SK-N-SH (cell line): Measurements from ENCODE around the gene SLC26A1.

Experiments
- FOXM1 ChIP-seq: IDR thresholded peaks from 2 replicates; pipeline ENCODE4 v1.4.0; 2012; ENCODE audit warnings: low read depth, mild to moderate bottlenecking
- POLR2AphosphoS5 ChIP-seq: IDR thresholded peaks from 2 replicates; pipeline ENCODE4 v1.6.1; 2012; ENCODE audit warnings: low read depth, low read length
- RCOR1 ChIP-seq: fragments of 150-350 bp; IDR thresholded peaks from 2 replicates; pipeline ENCODE4 v1.6.1; 2017; ENCODE audit warnings: antibody characterized with exemption, low read length
- SMC3 ChIP-seq: IDR thresholded peaks from 2 replicates; pipeline ENCODE4 v1.6.1; 2012; ENCODE audit warnings: low read depth, low read length, improper control_type of control experiment
- TF ChIP-seq, protein P1 (sequence below): fragments of 200-600 bp; sonication (generic); IDR thresholded peaks from 2 replicates; pipeline ENCODE4 v1.6.1; 2017; ENCODE audit warnings: antibody characterized with exemption, mild to moderate bottlenecking, moderate library complexity
- TF ChIP-seq, protein P2 (sequence below): IDR thresholded peaks from 2 replicates; pipeline ENCODE4 v1.4.0; 2012; ENCODE audit warnings: low read depth

DNA sequence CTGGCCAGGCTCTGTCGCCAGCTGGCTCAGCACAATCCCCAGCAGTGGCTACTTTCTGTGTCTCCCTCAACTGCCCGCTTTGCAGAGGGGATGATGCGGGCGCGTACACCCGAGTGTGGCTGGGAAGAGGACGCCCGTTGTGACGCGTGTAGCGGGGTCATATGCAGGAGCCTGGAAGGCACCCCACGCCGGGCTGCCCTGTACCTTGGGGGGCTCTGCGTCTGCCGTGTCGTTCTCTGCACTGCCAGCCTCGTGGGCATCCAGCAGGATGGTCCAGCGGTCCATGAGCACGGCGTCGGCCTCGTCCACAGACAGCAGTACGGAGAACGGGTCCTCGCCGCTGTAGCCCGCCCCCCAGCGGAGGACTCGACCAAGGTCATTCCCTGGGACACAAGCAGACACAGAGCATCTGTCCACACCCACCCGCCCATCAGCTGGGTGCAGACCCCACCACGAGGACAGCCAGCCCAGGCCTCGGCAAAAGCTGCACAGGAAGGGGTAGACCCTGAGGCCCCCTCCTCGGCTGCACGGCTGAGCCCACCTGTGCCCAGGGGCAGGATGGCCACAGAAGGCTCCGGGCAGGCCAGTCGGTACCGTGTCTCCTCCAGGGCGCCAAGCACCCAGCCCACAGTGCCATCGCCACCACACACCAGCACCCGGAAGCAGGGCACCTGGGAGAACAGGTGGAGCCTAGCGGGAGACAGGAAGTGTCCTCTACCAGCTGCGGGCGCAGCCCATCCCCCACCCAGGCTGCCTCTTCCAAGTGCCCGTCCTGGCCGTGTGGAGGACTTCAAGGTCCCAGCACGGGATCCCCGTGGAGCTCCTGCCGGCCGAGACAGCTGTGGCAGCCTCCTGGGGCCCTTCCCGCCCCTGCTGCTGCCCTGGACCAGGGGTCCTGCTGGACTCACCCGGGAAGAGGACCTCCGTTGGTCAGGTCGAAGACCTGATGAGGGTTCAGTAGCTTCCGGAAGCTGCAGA is 30.7 kb downstream of the SLC26A1 start:
- TF ChIP-seq RCOR1: no peak
- TF ChIP-seq, protein P1, sequence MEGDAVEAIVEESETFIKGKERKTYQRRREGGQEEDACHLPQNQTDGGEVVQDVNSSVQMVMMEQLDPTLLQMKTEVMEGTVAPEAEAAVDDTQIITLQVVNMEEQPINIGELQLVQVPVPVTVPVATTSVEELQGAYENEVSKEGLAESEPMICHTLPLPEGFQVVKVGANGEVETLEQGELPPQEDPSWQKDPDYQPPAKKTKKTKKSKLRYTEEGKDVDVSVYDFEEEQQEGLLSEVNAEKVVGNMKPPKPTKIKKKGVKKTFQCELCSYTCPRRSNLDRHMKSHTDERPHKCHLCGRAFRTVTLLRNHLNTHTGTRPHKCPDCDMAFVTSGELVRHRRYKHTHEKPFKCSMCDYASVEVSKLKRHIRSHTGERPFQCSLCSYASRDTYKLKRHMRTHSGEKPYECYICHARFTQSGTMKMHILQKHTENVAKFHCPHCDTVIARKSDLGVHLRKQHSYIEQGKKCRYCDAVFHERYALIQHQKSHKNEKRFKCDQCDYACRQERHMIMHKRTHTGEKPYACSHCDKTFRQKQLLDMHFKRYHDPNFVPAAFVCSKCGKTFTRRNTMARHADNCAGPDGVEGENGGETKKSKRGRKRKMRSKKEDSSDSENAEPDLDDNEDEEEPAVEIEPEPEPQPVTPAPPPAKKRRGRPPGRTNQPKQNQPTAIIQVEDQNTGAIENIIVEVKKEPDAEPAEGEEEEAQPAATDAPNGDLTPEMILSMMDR: no peak
- TF ChIP-seq, protein P2, sequence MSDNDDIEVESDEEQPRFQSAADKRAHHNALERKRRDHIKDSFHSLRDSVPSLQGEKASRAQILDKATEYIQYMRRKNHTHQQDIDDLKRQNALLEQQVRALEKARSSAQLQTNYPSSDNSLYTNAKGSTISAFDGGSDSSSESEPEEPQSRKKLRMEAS: no peak
- TF ChIP-seq POLR2AphosphoS5: no peak
- TF ChIP-seq FOXM1: no peak
- no peak for TF ChIP-seq SMC3
